HFF-Myc (cell line): ENCODE measurements around the gene SERINC2.
"Not testable (repeated sequence)": the region's sequence is repeated elsewhere in the genome, so short reads cannot be mapped to it uniquely, and the experiment has no call there.

Experiments used
- DNase-seq: peaks from one replicate; pipeline ENCODE4 v3.0.0-alpha.2; 2011; ENCODE audit warnings: low read depth; ENCODE audit errors: extremely low read depth
- H3K4me3 ChIP-seq: replicated peaks from 2 replicates; pipeline ENCODE4 v1.5.1; 2011; ENCODE audit warnings: low read depth, mild to moderate bottlenecking, control low read depth, low read length
- TF ChIP-seq, protein P1 (sequence below): IDR thresholded peaks from 2 replicates; pipeline ENCODE4 v1.5.1; 2012; ENCODE audit warnings: mild to moderate bottlenecking, low read depth, low read length, control low read depth; ENCODE audit errors: missing control alignments

The SERINC2 gene

DNA sequence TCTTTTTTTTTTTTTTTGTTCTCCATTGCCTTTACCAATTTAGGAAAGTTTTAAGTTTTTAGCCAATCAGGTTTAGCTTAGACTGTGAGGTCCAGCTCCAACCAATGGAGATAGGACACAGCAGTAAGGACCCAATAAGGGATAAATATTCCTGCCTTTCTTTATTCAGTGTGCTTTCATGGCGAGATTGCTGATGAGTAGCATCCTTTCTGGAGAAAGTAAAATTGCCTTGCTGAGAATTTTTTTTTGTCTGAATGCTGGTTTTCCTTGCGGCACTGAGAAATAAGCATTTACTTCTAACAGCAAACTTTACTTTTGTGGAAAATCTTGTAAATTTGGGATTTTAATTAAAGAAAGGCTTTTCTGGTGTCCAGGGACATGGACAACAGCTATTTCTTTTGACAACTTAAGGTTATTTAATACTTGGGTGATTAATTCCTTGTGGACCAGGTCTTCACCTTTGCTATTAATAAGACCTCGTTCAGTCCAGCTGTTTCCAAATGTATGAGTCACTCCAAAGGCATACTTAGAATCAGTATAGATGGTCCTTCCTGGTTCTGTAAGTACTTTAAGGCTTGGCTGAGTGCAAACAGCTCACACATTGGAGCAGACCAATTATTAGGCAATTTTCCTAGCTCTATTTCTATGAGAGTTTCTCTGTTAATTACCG is 54.1 kb downstream of the SERINC2 start:
- DNase-seq = no peak
- H3K4me3 ChIP-seq = no peak overlapping the region
- TF ChIP-seq, protein P1, sequence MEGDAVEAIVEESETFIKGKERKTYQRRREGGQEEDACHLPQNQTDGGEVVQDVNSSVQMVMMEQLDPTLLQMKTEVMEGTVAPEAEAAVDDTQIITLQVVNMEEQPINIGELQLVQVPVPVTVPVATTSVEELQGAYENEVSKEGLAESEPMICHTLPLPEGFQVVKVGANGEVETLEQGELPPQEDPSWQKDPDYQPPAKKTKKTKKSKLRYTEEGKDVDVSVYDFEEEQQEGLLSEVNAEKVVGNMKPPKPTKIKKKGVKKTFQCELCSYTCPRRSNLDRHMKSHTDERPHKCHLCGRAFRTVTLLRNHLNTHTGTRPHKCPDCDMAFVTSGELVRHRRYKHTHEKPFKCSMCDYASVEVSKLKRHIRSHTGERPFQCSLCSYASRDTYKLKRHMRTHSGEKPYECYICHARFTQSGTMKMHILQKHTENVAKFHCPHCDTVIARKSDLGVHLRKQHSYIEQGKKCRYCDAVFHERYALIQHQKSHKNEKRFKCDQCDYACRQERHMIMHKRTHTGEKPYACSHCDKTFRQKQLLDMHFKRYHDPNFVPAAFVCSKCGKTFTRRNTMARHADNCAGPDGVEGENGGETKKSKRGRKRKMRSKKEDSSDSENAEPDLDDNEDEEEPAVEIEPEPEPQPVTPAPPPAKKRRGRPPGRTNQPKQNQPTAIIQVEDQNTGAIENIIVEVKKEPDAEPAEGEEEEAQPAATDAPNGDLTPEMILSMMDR = no peak

DNA sequence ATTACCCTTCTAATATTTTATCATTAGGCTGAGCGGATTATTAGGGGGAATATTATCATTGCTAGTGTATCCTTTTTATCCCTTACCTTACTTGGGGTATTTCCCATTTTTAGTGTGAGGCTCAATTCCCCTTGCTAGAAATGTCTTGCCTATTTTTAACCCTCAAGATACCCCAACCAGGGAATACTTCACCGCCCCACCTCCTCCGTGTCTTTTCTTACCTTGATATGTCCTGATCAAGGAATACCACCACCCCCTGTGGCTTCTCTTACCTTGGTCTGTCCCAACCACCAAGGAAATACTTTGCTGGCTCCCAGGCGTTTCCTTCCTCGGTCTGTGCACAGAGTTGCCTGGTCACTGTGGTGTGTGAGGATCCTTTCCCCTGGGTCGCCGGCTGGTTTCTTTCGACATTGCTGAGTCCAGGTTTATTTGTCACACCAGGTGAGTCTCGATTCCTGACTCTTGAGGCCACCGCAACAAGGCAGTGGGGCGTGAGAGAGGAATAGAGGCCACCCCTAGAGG is 57.8 kb downstream of the SERINC2 start:
- no peak overlapping the region for H3K4me3 ChIP-seq
- DNase-seq = no peak
- TF ChIP-seq, protein P1 = no peak

DNA sequence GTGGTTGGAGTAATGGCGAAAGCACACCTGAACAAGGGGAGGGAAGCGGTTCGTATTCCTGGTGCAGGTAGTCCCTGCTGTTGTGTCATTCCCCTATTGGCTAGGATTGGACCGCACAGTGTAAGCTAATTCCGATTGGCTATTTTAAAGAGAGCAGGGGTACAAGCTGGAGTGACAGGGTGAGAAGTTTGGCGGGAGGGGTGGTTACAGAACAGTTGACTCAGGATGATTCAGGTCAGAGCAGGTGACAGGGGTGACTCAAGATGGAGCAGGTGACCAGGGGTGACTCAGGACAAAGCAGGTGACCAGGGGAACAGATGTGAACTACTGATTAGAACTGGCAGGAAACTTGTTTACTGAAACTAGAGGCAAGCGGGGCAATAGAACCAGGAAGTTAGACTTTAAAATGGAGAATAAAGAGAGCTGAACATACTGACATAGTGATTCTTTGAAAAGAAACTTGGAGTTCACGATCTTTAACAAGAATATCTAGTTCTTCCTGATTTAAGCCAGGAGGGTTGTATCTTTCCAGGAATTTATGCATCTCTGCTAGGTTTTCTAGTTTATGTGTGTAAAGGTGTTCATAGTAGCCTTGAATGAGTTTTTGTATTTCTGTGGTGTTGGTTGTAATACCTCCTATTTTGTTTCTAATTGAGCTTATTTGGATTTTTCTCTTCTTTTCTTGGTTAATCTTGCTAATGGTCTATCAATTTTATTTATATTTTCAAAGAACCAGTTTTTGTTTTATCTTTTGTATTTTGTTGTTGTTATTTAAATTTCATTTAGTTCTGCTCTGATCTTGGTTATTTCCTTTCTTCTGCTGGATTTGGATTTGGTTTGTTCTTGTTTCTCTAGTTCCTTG is 58.7 kb downstream of the SERINC2 start:
- not testable (repeated sequence) for H3K4me3 ChIP-seq, DNase-seq

DNA sequence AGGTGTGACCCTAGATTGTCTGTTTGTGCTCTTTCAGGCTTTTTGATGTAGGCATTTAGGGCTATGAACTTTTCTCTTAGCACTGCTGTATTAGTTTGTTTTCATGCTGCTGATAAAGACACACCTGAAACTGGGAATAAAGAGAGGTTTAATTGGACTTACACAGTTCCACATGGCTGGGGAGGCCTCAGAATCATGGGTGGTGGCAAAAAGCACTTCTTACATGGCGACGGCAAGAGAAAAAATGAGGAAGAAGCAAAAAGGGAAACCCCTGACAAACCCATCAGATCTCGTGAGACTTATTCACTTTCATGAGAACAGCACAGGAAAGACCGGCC is 59.3 kb downstream of the SERINC2 start:
- not testable (repeated sequence) for H3K4me3 ChIP-seq, DNase-seq

DNA sequence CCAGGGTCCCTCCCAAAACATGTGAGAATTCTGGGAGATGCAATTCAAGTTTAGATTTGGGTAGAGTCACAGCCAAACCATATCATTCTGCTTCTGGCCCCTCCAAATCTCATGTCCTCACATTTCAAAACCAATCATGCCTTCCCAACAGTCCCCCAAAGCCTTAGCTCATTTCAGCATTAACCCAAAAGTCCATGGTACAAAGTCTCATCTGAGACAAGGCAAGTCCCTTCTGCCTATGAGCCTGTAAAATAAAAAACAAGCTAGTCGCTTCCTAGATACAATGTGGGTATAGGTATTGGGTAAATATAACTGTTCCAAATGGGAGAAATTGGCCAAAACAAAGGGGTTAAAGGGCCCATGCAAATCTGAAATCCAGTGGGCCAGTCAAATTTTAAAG is 59.7 kb downstream of the SERINC2 start:
- not testable (repeated sequence) for DNase-seq, H3K4me3 ChIP-seq

DNA sequence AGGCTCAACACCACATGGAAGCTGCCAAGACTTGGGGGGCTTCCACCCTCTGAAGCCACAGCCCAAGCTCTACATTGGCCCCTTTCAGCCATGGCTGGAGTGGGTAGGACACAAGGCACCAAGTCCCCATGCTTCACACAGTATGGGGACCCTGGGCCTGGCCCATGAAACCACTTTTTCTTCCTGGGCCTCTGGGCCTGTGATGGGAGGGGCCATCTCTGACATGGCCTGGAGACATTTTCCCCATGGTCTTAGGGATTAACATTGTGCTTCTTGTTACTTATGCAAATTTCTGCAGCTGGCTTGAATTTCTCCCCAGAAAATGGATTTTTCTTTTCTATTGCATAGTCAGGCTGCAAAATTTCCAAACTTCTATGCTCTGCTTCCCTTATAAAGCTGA is 60.5 kb downstream of the SERINC2 start:
- H3K4me3 ChIP-seq, DNase-seq: not testable (repeated sequence)

DNA sequence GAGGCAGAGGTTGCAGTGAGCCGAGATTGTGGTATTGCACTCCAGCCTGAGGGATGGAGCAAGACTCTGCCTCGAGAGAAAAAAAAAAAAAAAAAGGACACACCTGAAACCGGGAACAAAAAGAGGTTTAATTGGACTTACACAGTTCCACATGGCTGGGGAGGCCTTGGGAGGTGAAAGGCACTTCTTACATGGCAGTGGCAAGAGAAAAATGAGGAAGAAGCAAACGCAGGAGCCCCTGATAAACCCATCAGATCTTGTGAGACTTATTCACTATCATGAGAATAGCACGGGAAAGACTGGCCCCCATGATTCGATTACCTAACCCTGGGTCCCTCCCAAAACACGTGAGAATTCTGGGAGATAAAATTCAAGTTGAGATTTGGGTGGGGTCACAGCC is 61.6 kb downstream of the SERINC2 start:
- not testable (repeated sequence) for DNase-seq, H3K4me3 ChIP-seq

DNA sequence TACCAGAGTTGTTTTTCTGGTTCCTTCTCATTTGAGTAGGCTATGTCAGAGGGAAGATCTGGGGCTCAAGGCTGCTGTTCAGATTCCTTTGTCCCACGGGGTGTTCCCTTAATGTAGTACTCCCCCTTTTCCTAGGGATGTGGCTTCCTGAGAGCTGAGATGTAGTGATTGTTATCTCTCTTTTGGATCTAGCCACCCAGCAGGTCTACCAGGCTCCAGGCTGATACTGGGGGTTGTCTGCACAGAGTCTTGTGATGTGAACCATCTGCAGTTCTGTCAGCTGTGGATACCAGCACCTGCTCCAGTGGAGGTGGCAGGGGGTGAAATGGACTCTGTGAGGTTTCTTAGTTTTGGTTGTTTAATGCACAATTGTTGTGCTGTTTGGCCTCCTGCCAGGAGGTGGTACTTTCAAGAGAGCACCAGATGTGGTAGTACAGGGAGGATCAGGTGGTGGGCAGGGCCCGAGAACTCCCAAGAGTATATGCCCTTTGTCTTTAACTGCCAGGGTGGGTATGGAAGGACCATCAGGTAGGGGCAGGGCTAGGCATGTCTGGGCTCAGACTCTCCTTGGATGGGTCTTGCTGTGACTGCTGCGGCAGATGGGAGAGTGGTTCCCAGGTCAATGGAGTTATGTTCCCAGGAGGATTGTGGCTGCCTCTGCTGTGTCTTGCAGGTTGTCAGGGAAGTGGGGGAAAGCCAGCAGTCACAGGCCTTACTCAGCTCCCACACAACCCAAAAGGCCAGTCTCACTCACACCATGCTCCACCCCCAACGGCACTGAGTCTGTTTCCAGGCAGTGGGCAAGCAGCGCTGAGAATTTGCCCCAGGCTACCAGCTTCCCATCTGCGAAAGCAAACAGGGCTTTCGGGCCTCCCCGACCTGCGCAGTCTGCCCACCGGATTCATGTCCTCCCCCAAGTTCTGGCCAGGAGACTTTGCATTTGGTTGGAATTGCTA is 64.2 kb downstream of the SERINC2 start:
- TF ChIP-seq, protein P1 = no peak
- no peak overlapping the region for H3K4me3 ChIP-seq
- no peak for DNase-seq

DNA sequence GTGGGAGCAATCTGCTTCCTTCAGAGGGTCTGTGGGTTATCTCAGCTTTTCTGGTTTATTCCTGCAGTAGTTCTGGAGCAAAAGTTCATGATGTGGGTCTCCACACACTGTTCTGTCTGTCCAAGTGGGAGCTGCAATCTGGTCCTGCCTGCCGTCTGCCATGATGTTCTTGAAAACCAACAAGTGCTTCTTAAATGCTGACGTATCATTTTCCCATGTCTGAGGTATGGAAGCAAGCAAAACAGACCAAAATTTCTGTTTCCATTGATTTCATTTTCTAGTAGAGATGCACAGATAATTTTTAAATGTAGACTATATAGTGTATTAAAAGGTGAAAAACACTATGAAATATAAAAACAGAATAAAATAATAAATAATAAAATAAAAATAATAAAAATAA is 65.2 kb downstream of the SERINC2 start:
- H3K4me3 ChIP-seq = no peak overlapping the region
- TF ChIP-seq, protein P1 = no peak
- no peak for DNase-seq
